HG03039 (cell line): ENCODE measurements around the gene ANKRD22.
"Not testable (repeated sequence)": the region's sequence is repeated elsewhere in the genome, so short reads cannot be mapped to it uniquely, and the experiment has no call there.

ENCODE experiments used
- ATAC-seq: cut with Tn5 transposase; IDR thresholded peaks from one replicate; pipeline ENCODE4 v1.9.1; 2021; ENCODE audit warnings: mild to moderate bottlenecking, moderate library complexity; ENCODE audit not compliant: unreplicated experiment

The ANKRD22 gene

DNA sequence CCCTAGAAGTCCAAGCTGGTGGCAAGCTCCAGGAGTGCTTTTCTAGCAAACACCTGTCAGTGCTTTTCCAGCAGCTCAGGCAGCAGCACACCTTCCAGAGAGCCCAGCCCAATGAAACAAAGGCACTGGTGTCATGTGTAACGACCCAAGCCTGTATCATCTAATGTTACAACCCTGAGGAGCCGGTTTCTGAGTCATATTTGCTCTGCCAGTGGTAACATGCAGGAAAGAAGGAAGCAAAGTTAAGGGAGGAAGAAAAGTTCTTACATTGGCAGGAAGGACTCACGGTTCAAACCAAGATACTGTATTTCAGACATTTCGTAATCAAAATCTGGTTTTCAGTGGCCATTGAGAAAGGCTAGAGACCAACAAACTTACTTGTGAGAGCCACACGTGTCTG, at the start of gene ANKRD22:
Gene ANKRD22 (minus strand): TSS at position 139 of the 400 bp plus-strand sequence. CDS start 237 bp downstream, outside the sequence.
- no peak for ATAC-seq

DNA sequence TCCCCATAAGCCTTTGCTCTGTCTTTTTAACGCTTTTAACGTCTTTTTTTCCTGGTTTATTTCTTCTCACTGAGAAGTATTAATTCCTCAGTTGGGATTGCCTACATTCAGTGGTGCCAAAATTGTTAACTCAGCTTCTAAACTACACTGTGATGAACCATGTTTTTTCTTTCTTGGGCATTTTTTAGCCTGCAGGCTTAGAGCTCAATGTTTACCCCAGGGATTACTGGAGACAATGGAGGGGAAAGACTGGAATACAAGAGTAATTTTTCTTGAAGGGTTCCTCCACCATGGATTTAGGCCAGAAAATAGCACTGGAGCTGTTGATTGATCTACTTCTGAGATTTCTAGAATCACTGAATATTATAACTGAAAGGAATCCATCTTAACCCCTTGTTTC, 48.2 kb upstream of the ANKRD22 start:
- no peak for ATAC-seq

DNA sequence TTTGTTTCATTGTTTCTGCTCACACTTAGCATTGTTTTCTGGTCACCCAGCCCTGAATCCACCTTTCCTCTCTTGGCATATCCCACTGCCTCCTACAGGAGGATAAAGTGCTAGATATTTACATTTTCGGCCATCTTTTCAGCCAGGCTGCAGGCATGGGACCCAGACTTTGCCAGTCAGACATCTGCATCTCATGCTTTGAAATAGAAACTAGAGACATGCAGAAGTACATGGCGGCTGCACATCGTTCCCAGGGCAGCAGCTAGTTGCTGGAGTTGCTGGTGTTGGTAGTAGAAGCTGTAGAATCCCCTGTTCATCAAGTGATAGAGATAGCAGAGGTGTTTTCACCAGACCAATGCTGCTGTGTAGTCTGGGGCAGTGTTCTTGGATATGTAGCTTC, 47.1 kb upstream of the ANKRD22 start:
- no peak for ATAC-seq

DNA sequence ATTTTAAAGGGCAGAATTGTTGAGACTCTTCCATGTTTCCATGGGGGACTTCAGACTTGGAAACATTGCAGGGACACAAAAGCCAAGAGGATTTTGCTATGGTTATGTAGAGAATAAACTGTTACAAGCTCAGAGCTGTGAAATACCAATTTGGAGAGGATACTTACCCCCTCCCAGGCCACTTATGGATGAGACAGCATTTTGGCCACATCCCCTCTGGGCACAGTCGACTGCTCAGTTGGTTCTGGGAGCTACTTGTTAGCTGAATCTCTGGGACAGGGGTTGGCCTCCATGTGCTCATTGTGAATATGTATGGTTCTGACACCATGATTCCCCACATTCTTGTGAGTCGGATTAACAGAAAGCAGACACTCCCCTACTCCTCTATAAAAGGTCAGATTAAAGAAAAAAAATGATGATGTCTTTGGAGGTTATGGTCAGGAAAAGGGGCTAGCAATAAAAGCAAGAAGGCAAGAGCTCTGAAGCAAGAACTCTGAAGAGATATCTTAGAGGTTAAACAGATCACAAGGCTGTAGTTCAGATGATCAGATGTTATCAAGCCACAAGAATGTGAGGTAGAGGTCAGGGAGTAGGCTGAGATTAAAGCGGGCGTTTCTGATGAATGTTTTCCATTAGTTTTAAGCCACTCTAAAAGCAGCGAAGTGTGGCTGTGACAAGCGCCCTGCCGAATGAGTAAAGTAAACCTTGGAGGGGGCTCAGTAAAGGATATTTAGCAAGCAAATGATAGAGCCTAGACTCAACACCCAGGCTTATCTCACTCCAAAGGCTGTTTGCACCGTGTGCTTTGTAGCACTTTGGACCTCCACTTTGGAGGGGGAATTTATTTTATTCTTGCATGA, 45.6 kb upstream of the ANKRD22 start:
- no peak for ATAC-seq

DNA sequence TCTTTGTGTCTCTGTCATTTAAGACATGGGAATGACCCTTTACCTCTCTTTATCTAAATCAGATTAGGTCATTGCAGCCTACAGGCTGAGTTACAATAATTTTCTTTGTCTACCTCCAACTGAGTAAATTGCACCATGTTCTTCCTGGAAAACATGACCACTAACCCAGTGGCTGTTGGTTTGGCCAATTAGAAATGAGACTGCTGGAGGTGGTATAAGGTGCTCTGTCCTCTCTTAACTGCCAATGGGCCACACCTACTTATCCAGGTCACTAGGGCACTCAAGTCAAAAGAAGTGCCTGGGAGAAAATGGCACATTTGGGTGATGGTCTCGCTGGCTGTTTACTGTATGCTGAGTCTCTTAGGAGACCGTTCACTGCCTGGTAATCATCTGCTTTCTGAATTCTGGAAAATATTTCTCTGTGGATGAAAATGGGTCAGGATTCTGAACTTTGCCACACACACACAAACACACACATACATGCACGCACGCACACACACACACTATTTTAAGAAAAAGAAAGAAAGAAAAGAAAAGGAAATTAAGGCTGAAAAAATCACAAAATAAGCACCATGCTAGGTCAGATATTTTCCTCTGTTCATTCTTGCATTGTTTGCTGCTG, 44.8 kb upstream of the ANKRD22 start:
- no peak for ATAC-seq

DNA sequence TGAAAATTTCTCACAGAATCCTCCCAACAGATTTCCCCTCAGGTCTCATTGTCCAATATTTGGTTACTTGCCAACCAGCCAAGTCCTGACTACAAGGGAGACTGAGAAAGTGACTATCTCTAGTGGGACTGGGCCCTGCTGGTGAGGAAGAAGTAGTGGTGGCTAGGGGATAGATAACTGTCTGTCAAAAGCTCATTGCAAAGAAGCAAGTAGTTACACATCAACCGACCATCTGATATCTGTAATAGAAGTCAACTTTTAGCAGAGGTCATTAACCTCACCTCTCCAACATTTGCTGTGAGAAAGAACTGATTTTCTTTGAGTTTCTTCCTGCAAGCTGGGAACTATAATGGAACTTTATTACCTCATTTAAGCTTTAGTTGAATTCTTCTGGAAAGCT, 43.6 kb upstream of the ANKRD22 start:
- ATAC-seq = no peak

DNA sequence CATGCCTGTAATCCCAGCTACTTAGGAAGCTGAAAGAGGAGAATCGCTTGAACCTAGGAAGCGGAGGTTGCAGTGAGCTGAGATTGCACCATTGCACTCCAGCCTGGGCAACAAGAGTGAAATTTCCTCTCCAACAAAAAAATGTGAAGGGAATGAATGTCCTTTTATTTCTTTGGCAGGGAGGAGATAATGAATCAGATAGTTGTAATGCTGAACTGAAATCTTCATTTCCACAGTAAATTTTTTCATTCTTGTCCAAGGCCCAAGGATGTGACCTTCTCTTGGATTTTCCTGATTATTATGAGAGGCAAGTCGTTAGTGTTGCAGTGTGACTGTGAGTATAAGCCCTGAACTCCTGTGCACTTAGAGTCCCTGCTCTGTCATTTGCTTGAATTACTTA, 42.0 kb upstream of the ANKRD22 start:
- no peak for ATAC-seq

DNA sequence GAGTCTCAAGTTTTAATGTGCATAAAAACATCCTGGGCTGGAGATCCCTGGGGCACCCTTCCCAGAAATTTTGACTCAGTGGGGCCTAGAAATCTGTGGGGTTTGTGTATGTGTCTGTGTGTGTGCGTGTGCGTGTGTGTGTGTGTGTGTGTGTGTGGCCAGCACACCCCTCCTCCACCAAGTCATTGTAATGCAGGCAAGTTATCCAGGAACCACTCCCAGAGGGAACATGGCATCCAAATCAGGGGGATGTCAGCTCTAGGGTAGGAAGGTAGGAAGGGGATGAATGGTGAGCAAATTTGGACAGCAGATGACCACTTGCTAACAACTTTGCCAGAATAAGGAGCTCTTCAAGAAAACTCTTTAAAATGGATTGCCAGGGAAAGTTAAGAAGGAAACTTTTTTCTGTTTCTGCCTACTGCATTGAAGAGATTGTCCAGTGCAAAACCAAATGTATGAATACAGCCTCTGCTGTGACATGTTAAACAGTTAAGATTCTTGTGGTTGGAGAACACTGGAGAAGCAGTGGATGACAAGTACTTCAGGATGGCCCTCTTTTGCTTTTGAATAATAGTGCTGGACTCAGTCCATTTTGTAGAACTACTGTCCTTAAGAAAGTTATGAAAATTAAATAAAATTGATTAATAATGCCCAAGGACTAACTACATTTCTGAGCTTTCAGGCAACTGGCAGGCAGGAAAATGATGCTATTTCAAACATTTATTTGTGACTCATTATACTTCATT, 40.8 kb upstream of the ANKRD22 start:
- no peak for ATAC-seq

DNA sequence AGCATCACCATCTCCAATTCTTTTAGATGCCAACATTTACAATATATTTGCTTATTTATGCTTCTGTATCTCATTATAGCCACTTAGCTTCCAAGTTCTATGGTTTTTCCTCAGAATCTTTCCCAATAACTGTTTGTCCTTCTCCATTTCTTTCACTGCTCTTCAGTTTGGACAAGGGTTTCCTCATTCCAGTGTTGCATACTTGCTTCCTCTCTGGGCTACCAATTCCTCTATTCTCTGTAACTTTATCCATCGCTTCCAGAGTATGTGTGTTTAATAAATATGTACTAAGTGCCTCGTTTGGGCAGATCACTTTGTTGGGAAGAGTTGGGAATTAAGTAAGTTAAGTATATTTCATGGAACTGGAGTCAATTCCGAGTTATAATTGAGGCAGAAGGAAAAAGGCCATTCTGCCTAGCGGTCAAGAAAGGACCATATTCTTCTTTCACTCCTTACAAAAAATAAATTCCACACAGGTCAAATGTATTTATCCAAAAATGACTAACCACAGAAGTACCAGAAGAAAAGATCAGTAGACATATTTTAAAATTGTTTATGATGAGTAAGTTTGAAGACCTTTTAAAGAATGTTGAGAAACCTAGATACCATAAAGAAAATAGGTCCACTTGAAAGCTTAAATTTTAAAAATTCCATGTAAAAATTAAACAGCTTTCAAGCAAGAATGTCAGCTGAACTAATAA, 39.2 kb upstream of the ANKRD22 start:
- no peak for ATAC-seq

DNA sequence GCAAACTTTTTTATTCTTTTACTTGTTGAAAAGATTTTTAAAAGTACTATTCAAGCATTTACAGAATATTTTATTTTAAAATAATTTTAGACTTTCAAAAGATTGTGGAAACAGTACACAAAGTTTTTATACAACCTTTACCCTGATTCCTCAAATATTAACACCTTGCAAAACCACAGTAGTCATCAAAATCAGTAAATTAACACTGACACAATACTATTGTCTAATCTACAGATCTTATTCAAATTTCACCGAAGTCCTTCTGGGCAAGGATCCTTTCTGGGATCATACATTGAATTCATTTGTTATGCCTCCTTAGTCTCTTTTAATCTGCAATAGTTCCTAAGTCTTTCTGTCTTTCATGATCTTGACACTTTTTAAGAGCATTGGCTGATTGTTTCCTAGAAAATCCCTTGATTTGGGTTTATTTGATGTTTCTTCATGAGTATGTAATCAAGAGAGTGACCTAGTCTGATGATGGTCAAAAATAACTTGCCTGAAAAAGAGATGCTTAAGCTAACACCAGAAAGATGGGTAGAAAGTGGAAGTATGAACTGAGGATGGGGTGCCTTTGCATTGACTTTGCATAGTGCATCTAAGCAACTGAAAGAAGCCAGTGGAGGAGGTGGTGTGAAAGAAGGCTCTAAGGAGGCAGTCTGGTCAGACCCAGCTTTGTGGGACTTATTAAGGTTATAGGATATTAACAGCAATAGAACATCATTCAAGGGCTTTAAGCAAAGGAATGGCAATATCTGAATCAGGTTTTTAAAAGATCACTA, 38.1 kb upstream of the ANKRD22 start:
- ATAC-seq = no peak

DNA sequence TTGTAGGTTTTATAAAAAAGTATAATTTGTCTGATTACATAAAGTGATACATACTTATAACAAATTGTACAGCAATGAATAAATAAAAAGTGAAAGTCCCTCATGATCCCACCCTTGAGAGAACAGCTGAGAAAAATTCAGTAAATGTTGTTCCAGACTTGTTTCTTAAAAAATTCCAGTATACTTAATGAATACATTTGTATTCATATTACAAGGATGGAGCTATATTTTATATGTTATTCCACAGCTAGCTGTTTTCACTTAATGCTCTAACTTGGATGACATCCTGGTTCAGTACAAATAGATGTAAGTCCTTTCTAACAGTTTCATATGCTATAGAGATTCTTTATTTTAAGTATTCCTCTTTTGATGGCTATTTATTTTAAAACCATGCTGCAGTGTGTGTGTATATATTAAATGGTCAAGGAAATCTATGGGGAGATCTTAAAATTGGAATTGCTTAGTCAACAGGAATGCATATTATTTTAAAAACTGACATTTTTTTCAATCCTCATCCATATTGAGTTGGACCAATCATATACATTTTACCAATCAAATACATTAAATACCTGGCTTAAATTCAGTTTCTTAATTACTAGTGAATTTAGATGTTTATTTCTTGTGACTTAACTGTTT, 37.3 kb upstream of the ANKRD22 start:
- ATAC-seq = no peak

DNA sequence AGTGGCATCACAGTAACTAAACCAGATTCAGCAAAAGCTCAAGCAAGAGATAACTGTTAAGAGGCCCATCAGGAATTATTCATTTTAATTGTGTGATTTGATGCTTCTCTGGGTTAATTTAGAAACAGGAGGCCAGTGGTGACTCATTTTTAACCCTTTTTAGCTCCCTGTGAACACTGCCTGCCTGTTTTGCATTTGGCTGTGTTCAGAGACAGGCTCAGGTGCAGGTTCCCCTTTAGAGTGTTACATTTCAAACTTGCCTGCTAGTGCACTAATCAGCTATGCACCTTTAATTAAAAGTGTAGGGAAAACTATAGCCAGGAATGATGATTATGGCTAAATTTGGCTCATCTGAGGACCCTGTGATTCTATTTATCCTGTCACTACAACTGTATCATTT, 34.9 kb upstream of the ANKRD22 start:
- ATAC-seq = peak; percentile 50

DNA sequence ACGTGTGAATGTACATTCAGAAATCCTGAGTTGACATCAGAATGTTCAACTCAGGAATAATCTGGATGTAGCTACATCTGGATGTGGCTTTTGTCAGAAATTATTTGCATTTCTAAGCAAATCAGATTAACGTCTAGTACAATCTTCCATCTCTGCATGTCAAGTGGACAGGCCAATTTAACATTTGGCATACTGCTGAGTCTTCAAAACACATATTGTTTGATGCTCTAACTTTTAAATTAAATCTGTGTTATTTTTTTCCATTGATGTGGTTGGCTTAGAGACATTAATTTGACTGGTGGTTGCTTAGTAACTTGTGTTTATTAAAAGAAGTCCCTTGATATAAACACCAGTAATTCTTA, 31.8 kb upstream of the ANKRD22 start:
- no peak for ATAC-seq

DNA sequence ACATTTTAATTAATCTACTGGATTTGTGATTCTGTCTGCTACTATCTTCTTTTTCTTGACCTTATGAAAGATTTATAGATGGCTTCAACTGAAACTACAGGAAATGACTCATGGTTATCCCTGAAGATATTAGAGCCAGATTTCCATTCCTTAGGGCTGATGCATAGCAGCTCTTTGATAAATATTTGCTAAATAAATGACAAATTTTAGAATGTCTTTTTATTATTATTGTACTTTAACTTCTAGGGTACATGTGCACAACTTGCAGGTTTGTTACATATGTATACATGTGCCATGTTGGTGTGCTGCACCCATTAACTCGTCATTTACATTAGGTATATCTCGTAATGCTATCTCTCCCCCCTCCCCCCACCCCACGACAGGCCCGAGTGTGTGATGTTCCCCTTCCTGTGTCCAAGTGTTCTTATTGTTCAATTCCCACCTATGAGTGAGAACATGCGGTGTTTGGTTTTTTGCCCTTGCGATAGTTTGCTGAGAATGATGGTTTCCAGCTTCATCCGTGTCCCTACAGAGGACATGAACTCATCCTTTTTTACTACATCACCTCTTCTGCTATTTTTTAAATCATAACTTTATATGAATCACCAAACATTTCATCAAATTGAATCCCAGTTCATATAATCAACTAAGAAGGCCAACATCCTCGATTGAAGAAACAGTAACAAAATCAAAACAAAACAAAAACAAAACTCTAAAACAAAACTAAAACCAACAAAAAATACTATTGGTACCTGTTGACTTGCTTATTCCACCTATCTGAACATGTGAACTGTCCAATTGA, 31.2 kb upstream of the ANKRD22 start:
- not testable (repeated sequence) for ATAC-seq

DNA sequence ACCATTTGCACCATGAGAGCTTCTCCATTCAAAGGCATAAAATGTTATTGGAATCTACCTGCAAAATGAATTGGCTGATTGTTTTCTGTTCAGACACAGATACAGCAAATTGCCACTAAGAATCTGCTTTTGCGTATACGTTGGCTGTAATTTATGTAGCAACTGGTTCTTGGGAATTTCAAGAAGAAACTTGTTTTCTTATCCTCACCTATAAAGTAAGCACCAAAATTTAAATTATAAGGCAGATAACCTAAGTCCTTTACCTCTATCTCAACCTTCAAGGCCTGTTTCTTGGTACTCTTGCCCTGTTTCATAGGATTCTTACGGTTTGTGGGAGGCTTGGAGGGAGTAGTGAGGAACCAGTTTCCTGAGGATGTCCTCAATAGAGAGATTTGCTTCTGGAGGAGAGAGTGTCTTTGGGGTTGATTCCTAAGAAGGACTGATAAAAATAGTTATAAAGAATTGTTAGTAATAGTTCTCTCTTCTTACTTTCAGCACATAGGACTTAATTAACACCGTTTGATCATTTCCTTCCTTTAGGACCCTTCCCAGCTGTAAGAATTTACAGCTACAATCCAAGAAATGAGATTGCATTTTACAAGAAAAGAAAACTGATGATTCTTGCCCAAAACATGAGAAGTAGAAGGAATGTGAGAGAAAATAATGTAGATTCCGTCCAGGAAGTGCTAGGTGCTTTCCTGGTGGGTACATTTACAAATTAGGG, 30.4 kb upstream of the ANKRD22 start:
- no peak for ATAC-seq

DNA sequence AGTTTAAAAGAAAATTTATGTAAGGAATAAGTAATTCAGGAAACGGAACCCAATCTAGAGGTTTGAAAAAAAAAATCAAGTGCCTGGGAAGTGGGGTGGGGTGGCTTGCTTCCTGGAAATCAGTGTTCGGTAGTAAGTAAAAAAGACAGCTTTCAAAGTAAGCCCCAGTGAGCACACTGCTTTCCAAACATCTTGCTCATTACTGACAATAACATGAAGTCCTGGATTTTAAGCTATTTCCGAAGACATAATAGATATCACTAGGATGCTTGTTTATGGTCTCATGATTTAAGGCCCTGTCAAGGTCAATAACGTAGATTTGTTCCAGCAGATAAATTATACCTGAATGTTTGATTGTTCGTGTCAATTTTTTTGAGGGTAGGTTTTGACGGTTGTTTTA, 29.7 kb upstream of the ANKRD22 start:
- ATAC-seq = no peak

DNA sequence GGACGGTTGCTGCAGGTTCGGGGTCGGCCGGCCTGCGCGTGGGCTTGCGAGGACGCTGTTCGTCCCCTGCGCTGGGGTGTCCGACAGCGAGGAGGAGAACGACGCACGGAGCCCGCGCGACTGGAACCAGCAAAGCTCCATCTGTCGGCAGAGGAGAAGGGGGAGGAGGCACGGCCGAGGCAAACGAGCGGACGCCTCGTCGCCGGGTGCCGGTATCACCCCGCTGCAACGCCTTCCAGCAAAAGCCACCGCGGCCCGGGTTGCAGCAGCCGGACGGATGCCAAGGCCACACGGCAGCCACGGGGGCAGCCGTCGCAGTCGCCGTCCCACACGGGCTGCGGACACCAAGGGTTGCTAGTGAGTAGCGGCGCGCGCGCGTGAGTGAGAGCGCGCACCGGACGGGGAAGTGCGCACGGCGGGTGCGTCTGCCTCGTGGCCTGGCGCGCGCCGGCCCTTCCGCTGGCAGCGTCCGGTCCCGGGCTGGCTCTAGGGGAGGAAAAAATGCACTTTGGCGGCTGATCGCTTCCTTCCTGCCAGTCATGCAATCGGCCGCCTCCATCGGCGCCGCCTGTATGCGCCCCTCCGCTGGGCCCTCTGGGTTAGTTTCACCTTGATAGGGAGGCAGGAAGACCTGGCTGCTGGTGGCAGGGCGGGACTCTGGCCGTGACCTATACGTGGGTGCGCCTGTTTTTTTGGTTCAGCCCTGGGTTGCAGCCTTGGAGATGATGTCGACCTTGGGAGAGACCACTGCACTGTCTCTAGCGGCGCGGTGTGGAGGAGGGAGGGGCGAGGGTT, 28.8 kb upstream of the ANKRD22 start:
- peak; percentile 65 for ATAC-seq
